ENCODE data around the gene EIF4G3.

Gene EIF4G3

GRCh38 chr1:20787840-20788795, 388.6 kb downstream of the EIF4G3 start:
- peak overlapping the region; percentile 99 for H3K27ac ChIP-seq
- no peak for TF ChIP-seq ZFX (IDR thresholded peaks at IDR 0.05)
- TF ChIP-seq CTCF (conservative IDR thresholded peaks at IDR 0.05): no peak

GRCh38 chr1:20787029-20787839, 389.5 kb downstream of the EIF4G3 start, which contains the start of gene HP1BP3:
TSS of gene HP1BP3 (minus strand) at chr1:20787307. CDS start at chr1:20780440, 6,867 bp downstream.
- peak within 1 kb of the TSS; percentile 99 for H3K27ac ChIP-seq
- TF ChIP-seq ZFX (IDR thresholded peaks at IDR 0.05): no peak
- TF ChIP-seq CTCF (conservative IDR thresholded peaks at IDR 0.05): 0 out of 2 replicates have a peak, but pooled peaks have one; percentile 3

GRCh38 chr1:20786253-20787028, 390.3 kb downstream of the EIF4G3 start:
- TF ChIP-seq CTCF (conservative IDR thresholded peaks at IDR 0.05): no peak
- peak; percentile 52 for TF ChIP-seq ZFX (IDR thresholded peaks at IDR 0.05)
- peak overlapping the region; percentile 99 for H3K27ac ChIP-seq

- TF ChIP-seq ZFX (IDR thresholded peaks at IDR 0.05) (no peak), CTCF (conservative IDR thresholded peaks at IDR 0.05) (no peak)
- peak overlapping the region; percentile 99 for H3K27ac ChIP-seq
Measured at GRCh38 chr1:20785907-20786252, 390.8 kb downstream of the EIF4G3 start.

GRCh38 chr1:20775700-20776099, 401.0 kb downstream of the EIF4G3 start:
- no peak for TF ChIP-seq CTCF (conservative IDR thresholded peaks at IDR 0.05)
- no peak for TF ChIP-seq ZFX (IDR thresholded peaks at IDR 0.05)
- H3K27ac ChIP-seq: no peak overlapping the region

- TF ChIP-seq ZFX (IDR thresholded peaks at IDR 0.05): no peak
- TF ChIP-seq CTCF (conservative IDR thresholded peaks at IDR 0.05): no peak
Measured at GRCh38 chr1:20771780-20772179, 404.9 kb downstream of the EIF4G3 start.

More at GRCh38 chr1:20771780-20772179, 404.9 kb downstream of the EIF4G3 start:
- no peak overlapping the region for H3K27ac ChIP-seq

Data from C4-2B (cell line).